Stimulated activated CD4-positive, alpha-beta T cell treated with anti-CD3 and anti-CD28 coated beads, Interleukin-12 subunit alpha, Interleukin-12 subunit beta, amount 100 ng/mL, for 48 hours (primary cell): Measurements from ENCODE around the gene LMX1B.

Experiments
- DNase-seq, 3 donors: peaks; one replicate each; pipeline ENCODE4 v3.0.0-alpha.2; 2020; ENCODE audit warnings: low read depth in 2 of 3, low spot score in 1 of 3

LMX1B gene

GRCh38 chr9:126658201-126658825, 44.6 kb downstream of the LMX1B start:
- DNase-seq: no peak

GRCh38 chr9:126658956-126659555, 45.3 kb downstream of the LMX1B start:
- no peak for DNase-seq

GRCh38 chr9:126661122-126661520, 47.4 kb downstream of the LMX1B start:
- no peak for DNase-seq

GRCh38 chr9:126661521-126662251, 48.0 kb downstream of the LMX1B start:
- no peak for DNase-seq

GRCh38 chr9:126663661-126664072, 49.9 kb downstream of the LMX1B start:
- no peak for DNase-seq

GRCh38 chr9:126664900-126665643, 51.3 kb downstream of the LMX1B start:
- no peak for DNase-seq

- DNase-seq: no peak
Measured at GRCh38 chr9:126665644-126666035, 51.9 kb downstream of the LMX1B start.

- DNase-seq: no peak
Measured at GRCh38 chr9:126666155-126666803, 52.6 kb downstream of the LMX1B start.

- no peak for DNase-seq
Measured at GRCh38 chr9:126667190-126668055, 53.7 kb downstream of the LMX1B start.

GRCh38 chr9:126668058-126668457, 54.3 kb downstream of the LMX1B start:
- DNase-seq: no peak

GRCh38 chr9:126669108-126669507, 55.4 kb downstream of the LMX1B start:
- no peak for DNase-seq

- DNase-seq: no peak
Measured at GRCh38 chr9:126670270-126670669, 56.5 kb downstream of the LMX1B start.

GRCh38 chr9:126671381-126671831, 57.7 kb downstream of the LMX1B start:
- DNase-seq: no peak

GRCh38 chr9:126671983-126672382, 58.3 kb downstream of the LMX1B start:
- no peak for DNase-seq

GRCh38 chr9:126672634-126673284, 59.0 kb downstream of the LMX1B start:
- DNase-seq: no peak

- DNase-seq: no peak
Measured at GRCh38 chr9:126673689-126674364, 60.1 kb downstream of the LMX1B start.

GRCh38 chr9:126674365-126675146, 60.8 kb downstream of the LMX1B start:
- no peak for DNase-seq

GRCh38 chr9:126675147-126675467, 61.4 kb downstream of the LMX1B start:
- no peak for DNase-seq
